Erythroblast (primary cell): ENCODE measurements around the gene OPRD1.

ENCODE experiments used
- GATA1 ChIP-seq: IDR thresholded peaks from 2 replicates; pipeline ENCODE4 v1.6.1; 2011; ENCODE audit warnings: low read depth, mild to moderate bottlenecking, control low read depth, low read length, moderate library complexity
- POLR2A ChIP-seq: IDR thresholded peaks from 2 replicates; pipeline ENCODE4 v1.6.1; 2011; ENCODE audit warnings: mild to moderate bottlenecking, low read length

DNA sequence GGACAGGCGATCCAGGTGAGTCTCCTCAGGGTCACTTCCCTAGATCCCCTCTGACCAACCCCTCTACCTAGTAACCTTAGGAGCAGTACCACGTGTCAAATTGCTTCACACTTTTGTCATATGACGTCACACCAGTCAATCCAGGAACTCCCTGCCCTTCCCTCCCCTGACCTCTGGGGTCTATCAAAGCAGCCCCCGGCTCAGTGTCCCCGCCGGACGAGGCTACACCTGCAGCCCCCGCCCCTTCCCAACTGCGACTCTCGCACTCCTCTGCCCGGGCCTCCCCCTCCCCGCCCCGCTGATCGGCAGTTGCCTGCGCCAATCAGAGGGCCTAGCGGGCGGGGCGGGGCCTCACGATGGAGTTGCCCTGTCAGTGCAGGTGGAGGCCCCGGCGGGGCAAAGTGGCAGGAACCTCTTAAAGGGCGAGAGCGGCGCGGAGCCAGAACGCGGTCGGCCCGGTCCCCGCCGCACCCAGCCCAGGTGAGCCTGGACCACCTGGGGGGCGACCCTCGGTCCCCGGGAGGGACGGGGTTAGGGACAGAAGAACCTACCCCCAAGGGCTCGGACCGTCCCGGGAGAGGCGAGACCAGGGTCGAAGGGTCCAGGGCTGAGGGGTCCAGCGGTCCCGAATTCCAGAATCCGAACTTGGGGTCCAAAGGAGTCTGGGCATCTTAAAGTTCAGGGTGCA, 74.9 kb downstream of the OPRD1 start:
- peak; percentile 81 for TF ChIP-seq POLR2A
- TF ChIP-seq GATA1, result no peak
